Panc1 (cell line): ENCODE results near the gene FABP2. TPM values are rescaled to one million over a fixed set of nuclear protein-coding genes. Genes with fewer than 3 reads are reported as not detected.
"Not testable (repeated sequence)": the region's sequence is repeated elsewhere in the genome, so short reads cannot be mapped to it uniquely, and the experiment has no call there.

ENCODE experiments used
- ATAC-seq: fragments of 200-7000 bp; cut with Tn5 transposase; 2 replicates; pipeline ENCODE4 v1.9.1; 2020; ENCODE audit warnings: mild to moderate bottlenecking, moderate library complexity
- Bru-seq: library from RNA; stranded (reverse); fragments of 400-500 nt; gene quantifications from one replicate; lab custom pipeline; 2021; lab: Mats Ljungman, UMichigan
- BruChase-seq, 2 experiments: library from RNA; stranded (reverse); fragments of 400-500 nt; gene quantifications; one replicate each; lab custom pipeline; 2021; lab: Mats Ljungman, UMichigan
- BruUV-seq: library from RNA; stranded (reverse); fragments of 400-500 nt; replicated peaks from 2 replicates; lab custom pipeline; 2021; lab: Mats Ljungman, UMichigan
- CTCF ChIA-PET: fragments of 300-600 bp; sonication (Branson Sonifier 250); formaldehyde crosslinking; loops from one replicate; lab custom pipeline; 2022; ENCODE audit warnings: antibody characterized with exemption; lab: Charles Lee
- POLR2A ChIA-PET: fragments of 300-600 bp; sonication (Branson Sonifier 250); formaldehyde crosslinking; loops from one replicate; lab custom pipeline; 2022; ENCODE audit warnings: antibody characterized with exemption; lab: Charles Lee
- DNase-seq: peaks from one replicate; pipeline ENCODE4 v3.0.0-alpha.2; 2010; ENCODE audit warnings: low read depth, low spot score
- H3K27ac ChIP-seq: 2 replicates; pipeline ENCODE4 v1.5.1; 2011; ENCODE audit warnings: mild to moderate bottlenecking, low read length, inconsistent platforms
- H3K27me3 ChIP-seq: fragments of 200-500 bp; sonication (Bioruptor generic); 2 replicates; pipeline ENCODE4 v1.6.0; 2014; ENCODE audit warnings: low read length, inconsistent platforms; ENCODE audit not compliant: control insufficient read depth, insufficient read depth
- H3K36me3 ChIP-seq: fragments of 200-500 bp; sonication (Bioruptor generic); 2 replicates; pipeline ENCODE4 v1.5.1; 2014; ENCODE audit warnings: inconsistent platforms, mild to moderate bottlenecking, low read length, moderate library complexity; ENCODE audit not compliant: control insufficient read depth, insufficient read depth
- H3K4me1 ChIP-seq: 2 replicates; pipeline ENCODE4 v1.5.1; 2011; ENCODE audit warnings: inconsistent platforms, mild to moderate bottlenecking, low read length, moderate library complexity; ENCODE audit not compliant: control insufficient read depth, insufficient read depth
- H3K4me3 ChIP-seq, 2 experiments: 2 replicates each; pipeline ENCODE4 v1.5.1; 2011 to 2012; ENCODE audit warnings: low read depth in 2 of 2, low read length in 2 of 2, mild to moderate bottlenecking in 2 of 2, inconsistent platforms in 1 of 2, moderate library complexity in 1 of 2
- H3K9me3 ChIP-seq: fragments of 200-500 bp; sonication (Bioruptor generic); 2 replicates; pipeline ENCODE4 v1.5.1; 2014; ENCODE audit warnings: low read depth, mild to moderate bottlenecking, inconsistent platforms, low read length, moderate library complexity; ENCODE audit not compliant: control insufficient read depth, insufficient read depth
- POLR2AphosphoS5 ChIP-seq: IDR thresholded peaks from 2 replicates; pipeline ENCODE4 v1.6.1; 2012; ENCODE audit warnings: mild to moderate bottlenecking, low read depth, low read length, moderate library complexity
- SIN3A ChIP-seq: IDR thresholded peaks from 2 replicates; pipeline ENCODE4 v1.6.1; 2012; ENCODE audit warnings: low read depth, mild to moderate bottlenecking, low read length, moderate library complexity, borderline replicate concordance; ENCODE audit not compliant: insufficient read depth
- TCF7L2 ChIP-seq: IDR thresholded peaks from 2 replicates; pipeline ENCODE4 v1.6.1; 2011; ENCODE audit warnings: mild to moderate bottlenecking, low read depth, low read length, inconsistent platforms
- in situ Hi-C: cut with HindIII; loops from 2 replicates; pipeline ENCODE4 v1.10.0; 2016; ENCODE audit warnings: low sequenced_read_pairs, low pct_unique_long_range_greater_than_20kb
- intact Hi-C: fragments of 100-400 bp; cut with micrococcal nuclease; formaldehyde crosslinking; loops from one replicate; pipeline ENCODE4 v1.10.0; 2022; ENCODE audit not compliant: unreplicated experiment
- long read RNA-seq: library from polyadenylated mRNA; unstranded; transcript quantifications from one replicate; pipeline ENCODE4 v2.0.0, GENCODE V29; 2021; ENCODE audit not compliant: unreplicated experiment
- polyA plus RNA-seq: library from polyadenylated mRNA; unstranded; fragments of >200 nt; gene quantifications from one replicate; pipeline ENCODE4 v1.2.1, GENCODE V29; 2012; ENCODE audit warnings: missing spikeins; ENCODE audit not compliant: insufficient read length
- total RNA-seq: library from RNA; stranded (reverse); gene quantifications from one replicate; pipeline ENCODE4 v1.2.1, GENCODE V29; 2021; ENCODE audit not compliant: unreplicated experiment
- TF ChIP-seq, protein P1 (sequence below), 2 experiments: IDR thresholded peaks; 2 replicates each; pipeline ENCODE4 v1.6.1; 2011 to 2012; ENCODE audit warnings: low read depth in 2 of 2, control low read depth in 1 of 2, low read length in 1 of 2, mild to moderate bottlenecking in 1 of 2, moderate library complexity in 1 of 2; ENCODE audit not compliant: insufficient read depth in 1 of 2
- TF ChIP-seq, protein P2 (sequence below): fragments of 450-650 bp; IDR thresholded peaks from 2 replicates; pipeline ENCODE4 v1.5.1; 2017; ENCODE audit warnings: mild to moderate bottlenecking

The FABP2 gene
- total RNA-seq (not detected), Bru-seq, nascent RNA (not detected), BruChase-seq, experiment 1, labeled RNA remaining after a 2-hour chase (percentile 12 among the genes with signal in this experiment), BruChase-seq, experiment 2, labeled RNA remaining after a 6-hour chase (not detected)
- not detected for polyA plus RNA-seq
- long read RNA-seq: 0 reads

DNA sequence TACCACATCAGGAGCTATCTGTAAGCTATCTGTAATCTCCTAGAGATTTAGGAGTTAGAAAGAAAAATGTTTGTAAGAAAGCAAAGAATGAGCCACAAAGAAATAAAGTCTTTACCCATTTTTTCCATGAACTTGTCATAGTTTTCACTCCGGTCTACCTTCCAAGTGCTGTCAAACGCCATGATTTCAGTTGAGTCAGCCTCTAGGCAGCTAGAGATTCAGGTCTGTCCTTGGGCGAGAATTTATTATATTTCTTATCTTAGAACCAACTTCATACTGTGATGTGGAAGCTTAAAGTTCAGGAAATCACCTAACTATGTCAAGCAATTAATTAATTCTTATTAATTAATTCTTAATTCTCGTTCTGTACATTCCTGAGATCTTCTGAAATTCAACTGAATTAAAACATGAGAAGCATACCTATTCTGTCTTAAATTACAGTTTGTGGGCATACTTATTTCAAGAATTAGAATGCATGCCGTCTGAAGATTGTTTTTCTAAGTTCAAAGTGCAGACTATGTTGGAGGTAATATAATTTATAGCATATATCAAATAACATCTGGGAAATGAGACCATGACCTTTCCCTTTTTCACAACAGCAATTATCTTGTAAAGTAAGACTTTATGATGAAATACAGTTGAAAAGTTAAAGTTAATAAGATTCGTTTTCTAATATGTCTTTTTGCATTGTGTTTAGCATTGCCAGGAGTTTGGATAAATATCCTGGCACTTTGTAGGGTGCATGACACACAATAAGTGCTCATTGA lies at the start of gene FABP2:
FABP2 (minus strand) TSS at position 218 of the 767 bp plus-strand sequence; CDS start at position 182, 36 bp downstream.
- Histone ChIP-seq H3K36me3 (no peaks in the 10 kb centered on the region), H3K9me3 (no peaks in the 10 kb centered on the region), H3K4me3 (no peak within 1 kb of the TSS), H3K27me3 (peaks cover 2% of the 10 kb centered on the region; the same call in 1 of the 2 replicates), H3K4me1 (no peaks in the 10 kb centered on the region), H3K27ac (no peak within 1 kb of the TSS)
- POLR2A ChIA-PET: no interaction called here
- no peak for ATAC-seq
- CTCF ChIA-PET: no interaction called here
- no peak for DNase-seq
- in situ Hi-C loops: no loop called here
- BruUV-seq: no TSS peak
- intact Hi-C loops: no loop called here
- TF ChIP-seq POLR2AphosphoS5 (no peak), SIN3A (no peak), TCF7L2 (no peak)
- TF ChIP-seq, protein P1, sequence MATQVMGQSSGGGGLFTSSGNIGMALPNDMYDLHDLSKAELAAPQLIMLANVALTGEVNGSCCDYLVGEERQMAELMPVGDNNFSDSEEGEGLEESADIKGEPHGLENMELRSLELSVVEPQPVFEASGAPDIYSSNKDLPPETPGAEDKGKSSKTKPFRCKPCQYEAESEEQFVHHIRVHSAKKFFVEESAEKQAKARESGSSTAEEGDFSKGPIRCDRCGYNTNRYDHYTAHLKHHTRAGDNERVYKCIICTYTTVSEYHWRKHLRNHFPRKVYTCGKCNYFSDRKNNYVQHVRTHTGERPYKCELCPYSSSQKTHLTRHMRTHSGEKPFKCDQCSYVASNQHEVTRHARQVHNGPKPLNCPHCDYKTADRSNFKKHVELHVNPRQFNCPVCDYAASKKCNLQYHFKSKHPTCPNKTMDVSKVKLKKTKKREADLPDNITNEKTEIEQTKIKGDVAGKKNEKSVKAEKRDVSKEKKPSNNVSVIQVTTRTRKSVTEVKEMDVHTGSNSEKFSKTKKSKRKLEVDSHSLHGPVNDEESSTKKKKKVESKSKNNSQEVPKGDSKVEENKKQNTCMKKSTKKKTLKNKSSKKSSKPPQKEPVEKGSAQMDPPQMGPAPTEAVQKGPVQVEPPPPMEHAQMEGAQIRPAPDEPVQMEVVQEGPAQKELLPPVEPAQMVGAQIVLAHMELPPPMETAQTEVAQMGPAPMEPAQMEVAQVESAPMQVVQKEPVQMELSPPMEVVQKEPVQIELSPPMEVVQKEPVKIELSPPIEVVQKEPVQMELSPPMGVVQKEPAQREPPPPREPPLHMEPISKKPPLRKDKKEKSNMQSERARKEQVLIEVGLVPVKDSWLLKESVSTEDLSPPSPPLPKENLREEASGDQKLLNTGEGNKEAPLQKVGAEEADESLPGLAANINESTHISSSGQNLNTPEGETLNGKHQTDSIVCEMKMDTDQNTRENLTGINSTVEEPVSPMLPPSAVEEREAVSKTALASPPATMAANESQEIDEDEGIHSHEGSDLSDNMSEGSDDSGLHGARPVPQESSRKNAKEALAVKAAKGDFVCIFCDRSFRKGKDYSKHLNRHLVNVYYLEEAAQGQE (IDR thresholded peaks at IDR 0.05; ENCODE audit: insufficient read depth in 1 of 2, low read depth in 2 of 2, low read length in 1 of 2): no peak
- TF ChIP-seq, protein P2, sequence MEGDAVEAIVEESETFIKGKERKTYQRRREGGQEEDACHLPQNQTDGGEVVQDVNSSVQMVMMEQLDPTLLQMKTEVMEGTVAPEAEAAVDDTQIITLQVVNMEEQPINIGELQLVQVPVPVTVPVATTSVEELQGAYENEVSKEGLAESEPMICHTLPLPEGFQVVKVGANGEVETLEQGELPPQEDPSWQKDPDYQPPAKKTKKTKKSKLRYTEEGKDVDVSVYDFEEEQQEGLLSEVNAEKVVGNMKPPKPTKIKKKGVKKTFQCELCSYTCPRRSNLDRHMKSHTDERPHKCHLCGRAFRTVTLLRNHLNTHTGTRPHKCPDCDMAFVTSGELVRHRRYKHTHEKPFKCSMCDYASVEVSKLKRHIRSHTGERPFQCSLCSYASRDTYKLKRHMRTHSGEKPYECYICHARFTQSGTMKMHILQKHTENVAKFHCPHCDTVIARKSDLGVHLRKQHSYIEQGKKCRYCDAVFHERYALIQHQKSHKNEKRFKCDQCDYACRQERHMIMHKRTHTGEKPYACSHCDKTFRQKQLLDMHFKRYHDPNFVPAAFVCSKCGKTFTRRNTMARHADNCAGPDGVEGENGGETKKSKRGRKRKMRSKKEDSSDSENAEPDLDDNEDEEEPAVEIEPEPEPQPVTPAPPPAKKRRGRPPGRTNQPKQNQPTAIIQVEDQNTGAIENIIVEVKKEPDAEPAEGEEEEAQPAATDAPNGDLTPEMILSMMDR: no peak

DNA sequence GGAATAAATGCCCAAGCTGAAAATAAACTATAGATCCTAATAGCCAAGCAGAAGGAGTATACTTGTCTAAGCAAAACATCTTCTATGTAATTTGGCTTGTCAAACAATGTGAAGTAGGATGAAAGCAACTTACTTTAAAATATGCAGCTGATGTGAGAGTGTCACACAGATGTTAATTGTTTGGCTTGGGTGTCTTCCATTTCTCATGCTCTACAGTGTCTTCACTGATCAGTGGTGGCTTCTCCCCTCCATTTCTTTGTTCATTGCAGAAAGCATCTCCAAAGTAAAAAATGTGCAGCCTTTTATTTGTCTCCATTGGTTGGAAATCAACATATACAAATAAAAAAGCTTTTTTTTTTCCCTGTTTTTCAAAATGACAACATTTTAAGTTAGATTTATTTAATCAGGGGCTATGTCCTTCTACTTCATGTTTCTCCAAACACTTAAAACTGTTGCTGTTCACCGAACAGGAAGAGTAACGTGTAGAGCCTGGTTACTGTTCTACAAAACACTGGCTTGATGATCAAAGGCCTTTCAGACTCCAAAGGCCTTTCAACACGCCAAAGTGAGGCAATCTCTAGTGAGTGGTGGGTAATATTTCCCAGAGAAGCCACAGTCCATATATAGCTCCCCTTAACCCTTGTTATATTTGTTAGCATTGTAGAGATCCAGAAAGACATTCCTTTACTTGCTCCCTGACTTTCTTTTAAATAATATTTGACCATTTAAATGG lies 49.2 kb upstream of the FABP2 start:
- H3K4me3 ChIP-seq, H3K9me3 ChIP-seq, CTCF ChIA-PET, H3K27ac ChIP-seq, in situ Hi-C loops, H3K4me1 ChIP-seq, H3K36me3 ChIP-seq, ATAC-seq, DNase-seq, intact Hi-C loops, H3K27me3 ChIP-seq, POLR2A ChIA-PET, BruUV-seq: not testable (repeated sequence)

DNA sequence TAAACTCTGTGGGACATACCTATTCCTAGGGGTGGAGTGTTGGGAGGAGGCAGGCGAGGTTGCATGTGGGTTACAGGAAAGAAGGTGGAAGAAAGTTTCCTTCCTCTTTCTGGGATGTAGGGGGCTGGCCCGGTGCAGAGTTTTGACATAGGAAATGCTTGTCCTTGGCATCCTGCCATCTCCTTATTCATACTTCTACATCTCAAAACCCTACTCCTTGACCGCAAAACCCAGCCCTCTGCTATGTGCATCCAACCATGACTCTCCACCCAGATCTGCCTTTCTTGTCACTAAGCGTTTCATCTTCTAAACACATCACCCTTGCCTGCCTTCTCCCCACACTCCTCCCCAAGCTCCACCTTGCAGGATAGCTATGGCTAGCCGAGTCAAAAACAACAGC lies 48.5 kb upstream of the FABP2 start:
- intact Hi-C loops, H3K36me3 ChIP-seq, H3K27me3 ChIP-seq, DNase-seq, POLR2A ChIA-PET, ATAC-seq, H3K4me3 ChIP-seq, in situ Hi-C loops, H3K27ac ChIP-seq, H3K9me3 ChIP-seq, BruUV-seq, H3K4me1 ChIP-seq, CTCF ChIA-PET: not testable (repeated sequence)

DNA sequence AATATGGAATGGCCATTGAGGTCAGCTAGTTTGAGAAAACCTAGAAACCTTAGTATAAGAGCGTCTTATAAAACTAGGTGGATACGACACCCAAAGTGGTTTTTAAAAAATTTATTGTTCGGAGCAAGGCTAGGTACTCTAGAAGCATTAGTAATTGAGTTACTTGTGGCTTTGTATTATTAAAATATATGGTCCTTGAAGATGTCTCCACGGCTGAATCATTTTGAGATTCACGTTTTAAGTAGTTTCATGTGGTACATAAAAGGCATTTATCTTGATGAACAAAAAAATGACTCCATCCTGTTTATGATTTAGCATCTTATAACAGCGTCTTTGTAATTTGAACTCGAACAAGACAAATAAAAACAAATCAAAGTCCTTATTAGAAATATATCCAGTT lies 44.9 kb upstream of the FABP2 start:
- DNase-seq, intact Hi-C loops, BruUV-seq, POLR2A ChIA-PET, H3K4me1 ChIP-seq, in situ Hi-C loops, H3K27ac ChIP-seq, H3K9me3 ChIP-seq, H3K27me3 ChIP-seq, ATAC-seq, H3K4me3 ChIP-seq, CTCF ChIA-PET, H3K36me3 ChIP-seq: not testable (repeated sequence)

DNA sequence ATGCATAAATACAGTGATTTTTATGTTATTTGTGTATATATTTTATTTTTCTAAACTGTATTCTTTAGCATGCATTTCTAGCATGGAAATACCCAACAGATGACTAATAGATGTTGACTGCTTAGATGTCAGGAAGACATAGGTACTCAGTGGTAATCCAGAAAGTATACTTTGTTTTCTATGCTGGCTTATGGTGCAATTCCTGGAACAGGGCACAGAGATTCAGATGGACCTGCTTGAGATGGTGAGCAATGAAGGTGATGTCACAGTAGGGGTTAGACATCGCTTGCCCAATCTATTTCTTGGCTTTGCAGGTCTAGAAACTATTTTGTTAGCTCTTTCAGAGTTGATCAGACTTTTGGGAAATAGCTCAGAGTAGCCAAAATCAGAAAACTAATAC lies 42.3 kb upstream of the FABP2 start:
- H3K27me3 ChIP-seq, POLR2A ChIA-PET, H3K4me3 ChIP-seq, H3K4me1 ChIP-seq, CTCF ChIA-PET, BruUV-seq, H3K9me3 ChIP-seq, intact Hi-C loops, DNase-seq, H3K27ac ChIP-seq, in situ Hi-C loops, H3K36me3 ChIP-seq, ATAC-seq: not testable (repeated sequence)
